Hematopoietic multipotent progenitor cell (in vitro differentiated cells): Measurements from ENCODE around the gene MAML3. TPM values are rescaled to one million over a fixed set of nuclear protein-coding genes. Genes with fewer than 3 reads are reported as not detected.

ENCODE experiments used
- DNase-seq, 3 donors: peaks; one replicate each; pipeline ENCODE4 v3.0.0-alpha.2; 2011 to 2015; ENCODE audit warnings: low read depth in 2 of 3, low spot score in 2 of 3
- total RNA-seq: library from RNA; depleted of rRNA; stranded (reverse); fragments of >200 nt; gene quantifications from one replicate; pipeline ENCODE4 v1.2.3, GENCODE V29; 2012

Gene MAML3
- total RNA-seq, 1 donor = 27.2 TPM

GRCh38 chr4:139749338-139749737 is 404.6 kb downstream of the MAML3 start:
- DNase-seq = peak in 1 of 3 donors; percentile 35

GRCh38 chr4:139746431-139747171 is 407.4 kb downstream of the MAML3 start:
- DNase-seq = no peak

GRCh38 chr4:139745111-139745639 is 408.8 kb downstream of the MAML3 start:
- no peak for DNase-seq

GRCh38 chr4:139744232-139744631 is 409.8 kb downstream of the MAML3 start:
- no peak for DNase-seq

GRCh38 chr4:139743027-139743426 is 411.0 kb downstream of the MAML3 start:
- DNase-seq = no peak

- DNase-seq = peak in 2 of 3 donors; percentile 37 to 56
These were observed 413.4 kb downstream of the MAML3 start for GRCh38 chr4:139740531-139741041.

- no peak for DNase-seq
These were observed 413.9 kb downstream of the MAML3 start for GRCh38 chr4:139740121-139740520.

- DNase-seq = no peak
These were observed 415.0 kb downstream of the MAML3 start for GRCh38 chr4:139738846-139739613.

GRCh38 chr4:139736661-139737060 is 417.3 kb downstream of the MAML3 start:
- DNase-seq = no peak

GRCh38 chr4:139736274-139736660 is 417.7 kb downstream of the MAML3 start:
- DNase-seq = no peak

- peak in 2 of 3 donors; percentile 33 to 54 for DNase-seq
These were observed 418.4 kb downstream of the MAML3 start for GRCh38 chr4:139735381-139736273.

GRCh38 chr4:139734875-139735380 is 419.1 kb downstream of the MAML3 start:
- DNase-seq = peak in 2 of 3 donors; percentile 91 to 93

- DNase-seq = no peak
These were observed 419.6 kb downstream of the MAML3 start for GRCh38 chr4:139734201-139734874.

- no peak for DNase-seq
These were observed 420.9 kb downstream of the MAML3 start for GRCh38 chr4:139732991-139733570.

- no peak for DNase-seq
These were observed 425.1 kb downstream of the MAML3 start for GRCh38 chr4:139728840-139729239.

- DNase-seq = no peak
These were observed 425.8 kb downstream of the MAML3 start for GRCh38 chr4:139728146-139728545.

- DNase-seq = no peak
These were observed 427.4 kb downstream of the MAML3 start for GRCh38 chr4:139726615-139727014.

- no peak for DNase-seq
These were observed 428.7 kb downstream of the MAML3 start for GRCh38 chr4:139725236-139725635.

GRCh38 chr4:139721789-139722188 is 432.2 kb downstream of the MAML3 start:
- DNase-seq = no peak
